Measurements from ENCODE around the gene CYP19A1. TPM values are rescaled to one million over a fixed set of nuclear protein-coding genes. Genes with fewer than 3 reads are reported as not detected.

CYP19A1 gene
- total and polyA plus RNA-seq, 2 donors (not counting 1 experiment from before 2014, with no cell fraction given), result not detected

DNA sequence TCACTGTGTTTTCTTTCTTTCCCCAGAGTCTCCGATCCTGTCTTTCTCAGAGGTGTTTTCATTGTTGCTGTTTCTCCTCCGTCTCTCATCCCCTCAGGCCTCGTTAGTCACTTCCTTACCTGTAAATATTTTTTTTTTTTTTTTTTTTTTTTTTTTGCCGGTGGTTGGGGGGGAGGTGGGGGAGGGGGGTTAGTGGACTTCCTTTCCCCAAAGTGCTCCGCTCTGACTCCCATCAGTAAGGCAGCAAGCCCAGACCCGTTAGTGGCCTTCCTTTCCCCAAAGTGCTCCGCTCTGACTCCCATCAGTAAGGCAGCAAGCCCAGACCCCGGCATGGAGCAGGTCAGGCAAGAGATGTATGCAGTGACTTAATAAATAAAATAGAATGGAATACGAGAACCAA is 146.6 kb downstream of the CYP19A1 start:
- TF ChIP-seq EZH2 (IDR thresholded peaks at IDR 0.05; ENCODE audit: borderline replicate concordance, insufficient read depth, low read depth, low read length, poor library complexity, severe bottlenecking), result no peak
- TF ChIP-seq, protein P1, sequence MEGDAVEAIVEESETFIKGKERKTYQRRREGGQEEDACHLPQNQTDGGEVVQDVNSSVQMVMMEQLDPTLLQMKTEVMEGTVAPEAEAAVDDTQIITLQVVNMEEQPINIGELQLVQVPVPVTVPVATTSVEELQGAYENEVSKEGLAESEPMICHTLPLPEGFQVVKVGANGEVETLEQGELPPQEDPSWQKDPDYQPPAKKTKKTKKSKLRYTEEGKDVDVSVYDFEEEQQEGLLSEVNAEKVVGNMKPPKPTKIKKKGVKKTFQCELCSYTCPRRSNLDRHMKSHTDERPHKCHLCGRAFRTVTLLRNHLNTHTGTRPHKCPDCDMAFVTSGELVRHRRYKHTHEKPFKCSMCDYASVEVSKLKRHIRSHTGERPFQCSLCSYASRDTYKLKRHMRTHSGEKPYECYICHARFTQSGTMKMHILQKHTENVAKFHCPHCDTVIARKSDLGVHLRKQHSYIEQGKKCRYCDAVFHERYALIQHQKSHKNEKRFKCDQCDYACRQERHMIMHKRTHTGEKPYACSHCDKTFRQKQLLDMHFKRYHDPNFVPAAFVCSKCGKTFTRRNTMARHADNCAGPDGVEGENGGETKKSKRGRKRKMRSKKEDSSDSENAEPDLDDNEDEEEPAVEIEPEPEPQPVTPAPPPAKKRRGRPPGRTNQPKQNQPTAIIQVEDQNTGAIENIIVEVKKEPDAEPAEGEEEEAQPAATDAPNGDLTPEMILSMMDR (IDR thresholded peaks at IDR 0.05), result no peak
- no peaks in the 10 kb centered on the region for H4K20me1 ChIP-seq (ENCODE audit: control insufficient read depth, insufficient read depth, low read length, poor library complexity, severe bottlenecking)
- ChIA-PET CTCF (interaction anchor here (1.4 to 3.0 kb wide), 4 partner anchors 9 to 28 kb away, joined by 3 to 26 read pairs (median 14); no protein-coding TSS in a partner anchor), POLR2A (no interaction called here)
- H3K79me2 ChIP-seq (ENCODE audit: control insufficient read depth, insufficient read depth, low read length), result no peaks in the 10 kb centered on the region
- no peak overlapping the region for H3K27ac ChIP-seq (ENCODE audit: low read length in 2 of 2)
- Mint-ChIP-seq H3K9me3 (ENCODE audit: insufficient read depth) (no peaks in the 10 kb centered on the region), H3K27me3 (peaks cover 40% of the 10 kb centered on the region), H3K4me1 (no peaks in the 10 kb centered on the region), H3K4me3 (no peak overlapping the region), H3K27ac (no peak overlapping the region)
- no peaks in the 10 kb centered on the region for H3K9me3 ChIP-seq (ENCODE audit: control extremely low read depth in 1 of 3, control insufficient read depth in 2 of 3, insufficient read depth in 1 of 3, low read length in 2 of 3)
- H3K27me3 ChIP-seq (replicated peaks in 1 of 4; ENCODE audit: control extremely low read depth in 1 of 4, control insufficient read depth in 3 of 4, insufficient read depth in 4 of 4, low read length in 3 of 4), result peaks cover 0 to 15% (median 4%) of the 10 kb centered on the region in 4 experiments
- intact Hi-C loops (cut with micrococcal nuclease), result no loop called here
- H3K4me1 ChIP-seq (ENCODE audit: control insufficient read depth in 2 of 2, insufficient read depth in 2 of 2, low read length in 2 of 2), result peaks cover 0 to 5% of the 10 kb centered on the region in 2 donors
- no peak for ATAC-seq (ENCODE audit: low read depth)
- 98% methylated on average over 4 of the region's 9 CpGs for WGBS (ENCODE audit: insufficient coverage)
- no peak overlapping the region for H3K9ac ChIP-seq (ENCODE audit: low read length)
- no peak overlapping the region for H3K4me3 ChIP-seq (ENCODE audit: control extremely low read depth in 1 of 5, extremely low read depth in 1 of 5, insufficient read depth in 1 of 5, low read depth in 2 of 5, low read length in 4 of 5)
- no peak overlapping the region for H2AFZ ChIP-seq (ENCODE audit: insufficient read depth, low read depth, low read length, poor library complexity, severe bottlenecking)
- H3K4me2 ChIP-seq (replicated peaks; ENCODE audit: low read depth, low read length, poor library complexity, severe bottlenecking), result no peak overlapping the region
- H3K36me3 ChIP-seq (replicated peaks in 1 of 2; ENCODE audit: control extremely low read depth in 1 of 2, control insufficient read depth in 1 of 2, extremely low read depth in 1 of 2, insufficient read depth in 2 of 2, low read length in 1 of 2), result no peaks in the 10 kb centered on the region
- no peak for DNase-seq

DNA sequence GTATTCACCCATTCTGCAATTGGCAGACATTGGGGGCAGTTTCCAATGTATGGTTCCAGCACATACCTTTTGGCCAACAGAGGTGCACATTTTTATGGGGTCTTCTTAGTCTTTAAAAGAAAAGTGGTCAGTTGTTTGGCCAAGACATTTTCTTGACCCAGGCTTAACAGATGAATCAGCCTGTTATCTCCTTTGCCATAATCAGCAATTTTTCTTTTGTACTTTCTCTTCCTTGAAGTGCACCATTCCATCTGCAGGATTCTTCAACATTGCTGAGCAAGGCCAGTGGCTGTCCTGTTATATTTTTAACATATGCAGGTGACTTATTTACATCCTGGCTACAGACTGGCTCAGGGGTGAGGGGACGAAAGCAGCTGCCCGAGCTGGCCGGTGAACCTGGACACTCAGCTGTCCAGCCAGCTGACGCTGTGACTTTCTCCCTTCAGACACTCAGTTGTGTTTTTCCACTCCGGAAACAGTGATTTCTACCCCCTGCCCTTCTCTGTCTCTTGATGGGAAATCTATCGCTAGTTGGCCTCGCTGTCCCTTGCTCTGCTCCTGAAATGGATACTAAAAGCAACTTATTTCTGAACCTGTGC is 147.2 kb downstream of the CYP19A1 start:
- peaks cover 0 to 13% (median 4%) of the 10 kb centered on the region in 4 experiments for H3K27me3 ChIP-seq (replicated peaks in 1 of 4; ENCODE audit: control extremely low read depth in 1 of 4, control insufficient read depth in 3 of 4, insufficient read depth in 4 of 4, low read length in 3 of 4)
- Mint-ChIP-seq H3K27me3 (peaks cover 38% of the 10 kb centered on the region), H3K27ac (no peak overlapping the region), H3K9me3 (ENCODE audit: insufficient read depth) (no peaks in the 10 kb centered on the region), H3K4me3 (no peak overlapping the region), H3K4me1 (no peaks in the 10 kb centered on the region)
- no peaks in the 10 kb centered on the region for H3K36me3 ChIP-seq (replicated peaks in 1 of 2; ENCODE audit: control extremely low read depth in 1 of 2, control insufficient read depth in 1 of 2, extremely low read depth in 1 of 2, insufficient read depth in 2 of 2, low read length in 1 of 2)
- H3K4me2 ChIP-seq (replicated peaks; ENCODE audit: low read depth, low read length, poor library complexity, severe bottlenecking), result no peak overlapping the region
- intact Hi-C loops (cut with micrococcal nuclease), result no loop called here
- H3K4me1 ChIP-seq (ENCODE audit: control insufficient read depth in 2 of 2, insufficient read depth in 2 of 2, low read length in 2 of 2), result peaks cover 0 to 5% of the 10 kb centered on the region in 2 donors
- no peaks in the 10 kb centered on the region for H4K20me1 ChIP-seq (ENCODE audit: control insufficient read depth, insufficient read depth, low read length, poor library complexity, severe bottlenecking)
- no peak overlapping the region for H3K27ac ChIP-seq (ENCODE audit: low read length in 2 of 2)
- ChIA-PET CTCF (interaction anchor here (3.0 kb wide), 1 partner anchor 28 kb away, joined by 26 read pairs; no protein-coding TSS in a partner anchor), POLR2A (no interaction called here)
- H2AFZ ChIP-seq (ENCODE audit: insufficient read depth, low read depth, low read length, poor library complexity, severe bottlenecking), result no peak overlapping the region
- no peak for DNase-seq
- no peak overlapping the region for H3K4me3 ChIP-seq (ENCODE audit: control extremely low read depth in 1 of 5, extremely low read depth in 1 of 5, insufficient read depth in 1 of 5, low read depth in 2 of 5, low read length in 4 of 5)
- H3K9ac ChIP-seq (ENCODE audit: low read length), result no peak overlapping the region
- H3K9me3 ChIP-seq (ENCODE audit: control extremely low read depth in 1 of 3, control insufficient read depth in 2 of 3, insufficient read depth in 1 of 3, low read length in 2 of 3), result no peaks in the 10 kb centered on the region
- no peaks in the 10 kb centered on the region for H3K79me2 ChIP-seq (ENCODE audit: control insufficient read depth, insufficient read depth, low read length)
- ATAC-seq (ENCODE audit: low read depth), result no peak
- 96% methylated on average over 7 of the region's 7 CpGs for WGBS (ENCODE audit: insufficient coverage)
- TF ChIP-seq, protein P1 (IDR thresholded peaks at IDR 0.05), result no peak
- no peak for TF ChIP-seq EZH2 (IDR thresholded peaks at IDR 0.05; ENCODE audit: borderline replicate concordance, insufficient read depth, low read depth, low read length, poor library complexity, severe bottlenecking)
